SH-SY5Y (cell line): Measurements from ENCODE around the gene SLC44A1.

Experiments
- GATA2 ChIP-seq: IDR thresholded peaks from 2 replicates; pipeline ENCODE4 v1.6.1; 2011; ENCODE audit warnings: mild to moderate bottlenecking, low read depth, low read length
- GATA3 ChIP-seq: IDR thresholded peaks from 2 replicates; pipeline ENCODE4 v1.6.1; 2011; ENCODE audit warnings: low read depth, mild to moderate bottlenecking, low read length, moderate library complexity

The SLC44A1 gene

DNA sequence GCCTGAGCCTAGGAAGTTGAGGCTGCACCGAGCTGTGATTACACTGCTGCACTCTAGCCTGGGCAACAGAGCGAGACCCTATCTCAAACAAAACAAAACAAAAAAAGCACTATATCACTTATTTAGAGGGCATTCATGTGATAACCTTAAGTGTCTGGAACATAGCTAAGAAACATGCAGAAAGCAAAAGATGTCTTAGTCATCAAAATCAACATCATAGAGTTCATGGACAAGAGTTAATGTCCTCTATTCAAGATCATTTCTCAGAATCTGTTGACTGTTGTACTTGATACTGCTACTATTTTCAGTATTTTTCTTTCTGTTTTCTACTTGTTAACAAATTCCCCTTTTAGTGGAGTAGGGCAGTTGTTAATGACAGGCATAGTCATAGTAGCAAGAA is 228.8 kb downstream of the SLC44A1 start:
- no peak for TF ChIP-seq GATA2
- TF ChIP-seq GATA3: no peak

DNA sequence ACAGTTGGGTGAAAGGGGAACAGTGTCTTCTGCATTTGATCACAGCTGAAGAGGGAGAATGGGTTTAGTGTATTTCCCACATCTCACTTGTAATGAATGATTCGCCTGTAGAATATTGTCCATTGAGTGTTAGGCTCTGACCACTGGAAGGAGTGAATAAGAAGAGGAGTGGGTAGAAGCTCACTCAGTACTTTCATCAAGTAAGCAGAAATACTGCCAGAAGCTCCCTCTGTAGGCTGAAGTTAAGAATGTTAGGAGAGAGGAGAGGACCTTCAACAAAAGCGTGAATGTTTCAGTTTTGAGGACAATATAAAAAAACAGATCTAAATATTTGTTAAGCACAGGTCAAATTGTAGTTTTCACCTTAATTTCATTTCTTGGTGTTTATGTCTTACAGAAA is 230.9 kb downstream of the SLC44A1 start:
- no peak for TF ChIP-seq GATA2
- TF ChIP-seq GATA3: no peak

DNA sequence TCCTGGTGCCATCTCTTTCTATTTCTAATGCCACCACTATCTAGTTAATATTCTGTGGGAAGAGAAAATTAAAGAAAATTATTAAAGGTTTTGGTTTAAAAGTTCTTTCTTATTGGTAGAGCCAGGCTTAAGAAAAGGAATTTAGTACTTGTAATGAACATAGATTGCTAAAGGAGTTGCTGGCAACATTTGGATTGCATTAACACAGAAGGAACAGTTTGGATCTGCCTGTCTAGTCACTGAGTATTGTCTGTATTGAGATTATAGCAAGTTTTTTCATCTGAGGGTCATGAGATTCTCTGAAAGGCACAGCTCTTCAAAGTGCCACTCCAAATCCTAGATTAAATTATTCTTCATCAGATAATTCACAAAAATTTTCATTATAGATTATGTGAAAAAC is 235.4 kb downstream of the SLC44A1 start:
- no peak for TF ChIP-seq GATA3
- no peak for TF ChIP-seq GATA2

DNA sequence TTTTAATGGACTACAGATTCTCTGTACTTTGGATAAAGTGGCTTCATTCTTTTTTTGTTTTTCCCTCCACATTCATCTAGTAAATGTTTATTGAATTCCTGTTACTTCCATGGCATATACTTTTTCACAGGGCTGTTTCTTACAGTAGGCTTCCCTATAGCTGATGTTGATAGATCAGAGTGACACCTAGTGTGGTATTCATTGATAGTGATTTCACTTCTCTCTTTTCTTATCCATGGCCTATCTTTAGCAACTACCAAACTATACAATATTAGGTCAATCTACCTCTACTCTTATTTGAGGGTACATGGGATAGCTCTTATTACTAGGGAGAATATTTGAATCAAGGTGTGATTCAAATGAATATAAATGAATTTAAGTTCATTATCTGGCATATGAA is 239.2 kb downstream of the SLC44A1 start:
- TF ChIP-seq GATA2: no peak
- TF ChIP-seq GATA3: no peak

DNA sequence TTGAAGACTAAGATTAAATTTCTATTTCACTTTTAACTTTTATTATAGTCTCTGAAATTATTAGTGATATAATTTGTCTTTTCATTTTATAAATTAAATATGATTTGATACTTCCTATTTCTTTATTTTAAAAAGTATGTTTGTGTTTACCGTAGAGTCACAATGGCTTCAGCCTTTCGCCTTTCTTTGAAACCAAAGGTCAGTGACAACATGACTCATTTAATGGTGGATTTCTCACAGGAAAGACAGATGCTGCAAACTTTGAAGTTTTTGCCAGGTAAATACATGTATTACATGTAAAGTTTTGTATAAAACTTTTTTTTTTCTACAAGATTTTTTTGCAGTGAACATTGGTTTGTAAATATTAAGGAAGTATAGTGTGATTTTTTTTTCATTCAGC is 239.8 kb downstream of the SLC44A1 start:
- no peak for TF ChIP-seq GATA2
- TF ChIP-seq GATA3: no peak

DNA sequence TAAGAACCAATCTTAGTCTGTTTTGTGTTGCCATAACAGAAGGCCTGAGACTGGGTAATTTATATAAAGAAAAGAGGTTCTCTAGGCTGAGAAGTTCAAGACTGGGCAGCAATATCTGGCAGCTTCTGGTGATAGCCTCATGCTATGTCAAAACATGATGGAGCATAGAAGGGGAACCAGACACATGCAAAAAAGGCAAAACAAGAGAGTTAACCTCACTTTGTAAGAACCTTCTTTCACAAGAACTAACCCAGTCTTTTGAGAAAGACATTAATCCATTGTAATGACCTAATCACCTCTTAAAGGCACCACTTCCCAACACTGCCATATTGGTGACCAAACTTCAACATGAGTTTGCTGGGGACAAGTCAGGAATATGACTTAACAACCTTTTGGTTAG is 240.7 kb downstream of the SLC44A1 start:
- TF ChIP-seq GATA3: no peak
- no peak for TF ChIP-seq GATA2
